HG02642 (cell line): Measurements from ENCODE around the gene PKNOX2.

Experiments used
- ATAC-seq: cut with Tn5 transposase; IDR thresholded peaks from one replicate; pipeline ENCODE4 v1.9.1; 2021; ENCODE audit warnings: mild to moderate bottlenecking; ENCODE audit not compliant: unreplicated experiment, poor library complexity

PKNOX2 gene

GRCh38 chr11:125279676-125280418 is 115.3 kb downstream of the PKNOX2 start:
- ATAC-seq = no peak

- no peak for ATAC-seq
These were observed 116.1 kb downstream of the PKNOX2 start for GRCh38 chr11:125280646-125281045.

GRCh38 chr11:125281831-125282595 is 117.5 kb downstream of the PKNOX2 start:
- no peak for ATAC-seq

GRCh38 chr11:125282596-125282914 is 118.0 kb downstream of the PKNOX2 start:
- no peak for ATAC-seq

GRCh38 chr11:125284245-125284850 is 119.8 kb downstream of the PKNOX2 start:
- no peak for ATAC-seq

- no peak for ATAC-seq
These were observed 121.3 kb downstream of the PKNOX2 start for GRCh38 chr11:125285844-125286243.

GRCh38 chr11:125286486-125286885 is 121.9 kb downstream of the PKNOX2 start:
- ATAC-seq = no peak

- no peak for ATAC-seq
These were observed 123.1 kb downstream of the PKNOX2 start for GRCh38 chr11:125287491-125288210.

- no peak for ATAC-seq
These were observed 125.0 kb downstream of the PKNOX2 start for GRCh38 chr11:125289419-125290098.

- no peak for ATAC-seq
These were observed 125.7 kb downstream of the PKNOX2 start for GRCh38 chr11:125290263-125290662.

GRCh38 chr11:125292100-125292499 is 127.5 kb downstream of the PKNOX2 start:
- ATAC-seq = no peak

GRCh38 chr11:125293596-125293995 is 129.0 kb downstream of the PKNOX2 start:
- no peak for ATAC-seq

- ATAC-seq = no peak
These were observed 131.4 kb downstream of the PKNOX2 start for GRCh38 chr11:125295931-125296330.

- ATAC-seq = no peak
These were observed 132.9 kb downstream of the PKNOX2 start for GRCh38 chr11:125297346-125297915.

- ATAC-seq = no peak
These were observed 134.6 kb downstream of the PKNOX2 start for GRCh38 chr11:125299061-125299615.

- ATAC-seq = no peak
These were observed 135.3 kb downstream of the PKNOX2 start for GRCh38 chr11:125299821-125300220.

- ATAC-seq = no peak
These were observed 136.3 kb downstream of the PKNOX2 start for GRCh38 chr11:125300791-125301218.

- ATAC-seq = no peak
These were observed 136.8 kb downstream of the PKNOX2 start for GRCh38 chr11:125301346-125301745.

- ATAC-seq = no peak
These were observed 138.6 kb downstream of the PKNOX2 start for GRCh38 chr11:125303186-125303585.

- ATAC-seq = no peak
These were observed 139.1 kb downstream of the PKNOX2 start for GRCh38 chr11:125303694-125304093.
